GM10266 (cell line): ENCODE measurements around the gene GPS2.

Experiments
- DNase-seq: peaks from one replicate; pipeline ENCODE4 v3.0.0; 2012; ENCODE audit errors: extremely low spot score
- CTCF ChIP-seq: IDR thresholded peaks from 2 replicates; pipeline ENCODE4 v1.5.1; 2012; ENCODE audit warnings: mild to moderate bottlenecking, low read depth; ENCODE audit not compliant: control insufficient read depth, insufficient read depth; ENCODE audit errors: missing control alignments

The GPS2 gene

GRCh38 chr17:7324438-7324779, 9.2 kb upstream of the GPS2 start:
- peak; percentile 10 for DNase-seq
- TF ChIP-seq CTCF, result no peak

GRCh38 chr17:7323731-7324437, 8.7 kb upstream of the GPS2 start:
- peak; percentile 72 for DNase-seq
- TF ChIP-seq CTCF, result peak; percentile 84

- no peak for TF ChIP-seq CTCF
- DNase-seq, result peak; percentile 7
Measured at GRCh38 chr17:7322520-7323194, 7.5 kb upstream of the GPS2 start.

- no peak for TF ChIP-seq CTCF
- DNase-seq, result no peak
Measured at GRCh38 chr17:7321466-7321865, 6.3 kb upstream of the GPS2 start.

GRCh38 chr17:7318121-7318860, 3.1 kb upstream of the GPS2 start:
- DNase-seq, result no peak

GRCh38 chr17:7317161-7317803, 2.1 kb upstream of the GPS2 start:
- no peak for TF ChIP-seq CTCF
- no peak for DNase-seq

More at GRCh38 chr17:7318121-7318860, 3.1 kb upstream of the GPS2 start:
- TF ChIP-seq CTCF, result no peak
